GM21390 (cell line): Measurements from ENCODE around the gene PTPRN2.

Experiments
- ATAC-seq: cut with Tn5 transposase; IDR thresholded peaks from one replicate; pipeline ENCODE4 v1.9.1; 2021; ENCODE audit not compliant: unreplicated experiment

PTPRN2 gene

GRCh38 chr7:158558816-158559215 lies 28.8 kb downstream of the PTPRN2 start:
- ATAC-seq, result no peak

DNA sequence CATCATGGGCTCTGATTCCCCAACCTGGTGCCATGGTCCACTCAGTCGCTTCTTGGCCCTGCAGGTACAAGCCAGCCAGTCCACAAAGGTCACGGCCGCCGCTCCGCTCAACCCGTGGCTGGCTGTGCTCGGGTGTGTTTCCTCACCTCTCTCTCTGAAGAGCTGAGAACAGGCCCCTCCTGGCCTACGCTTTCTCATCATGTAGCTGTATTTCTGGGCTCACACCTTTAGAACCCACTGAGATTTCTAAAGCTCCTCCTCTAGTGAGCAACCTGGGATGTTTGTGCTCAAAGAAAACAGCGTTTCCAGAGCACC lies 30.2 kb downstream of the PTPRN2 start:
- ATAC-seq, result no peak

DNA sequence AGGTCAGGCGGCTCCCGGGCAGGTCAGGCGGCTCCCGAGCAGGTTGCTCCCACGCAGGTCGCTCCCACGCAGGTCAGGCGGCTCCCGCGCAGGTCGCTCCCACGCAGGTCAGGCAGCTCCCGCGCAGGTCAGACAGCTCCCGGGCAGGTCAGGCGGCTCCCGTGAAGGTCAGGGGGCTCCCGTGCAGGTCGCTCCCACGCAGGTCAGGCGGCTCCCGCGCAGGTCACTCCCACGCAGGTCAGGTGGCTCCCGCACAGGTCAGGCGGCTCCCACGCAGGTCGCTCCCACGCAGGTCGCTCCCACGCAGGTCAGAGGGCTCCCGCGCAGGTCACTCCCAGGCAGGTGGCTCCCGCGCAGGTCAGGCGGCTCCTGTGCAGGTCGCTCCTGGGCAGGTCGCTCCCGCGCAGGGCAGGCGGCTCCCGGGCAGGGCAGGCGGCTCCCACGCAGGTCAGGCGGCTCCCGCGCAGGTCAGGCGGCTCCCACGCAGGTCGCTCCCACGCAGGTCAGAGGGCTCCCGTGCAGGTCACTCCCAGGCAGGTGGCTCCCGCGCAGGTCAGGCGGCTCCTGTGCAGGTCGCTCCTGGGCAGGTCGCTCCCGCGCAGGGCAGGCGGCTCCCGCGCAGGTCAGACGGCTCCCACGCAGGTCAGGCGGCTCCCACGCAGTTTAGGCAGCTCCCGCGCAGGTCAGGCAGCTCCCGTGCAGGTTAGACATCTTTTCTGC lies 30.7 kb downstream of the PTPRN2 start:
- no peak for ATAC-seq

DNA sequence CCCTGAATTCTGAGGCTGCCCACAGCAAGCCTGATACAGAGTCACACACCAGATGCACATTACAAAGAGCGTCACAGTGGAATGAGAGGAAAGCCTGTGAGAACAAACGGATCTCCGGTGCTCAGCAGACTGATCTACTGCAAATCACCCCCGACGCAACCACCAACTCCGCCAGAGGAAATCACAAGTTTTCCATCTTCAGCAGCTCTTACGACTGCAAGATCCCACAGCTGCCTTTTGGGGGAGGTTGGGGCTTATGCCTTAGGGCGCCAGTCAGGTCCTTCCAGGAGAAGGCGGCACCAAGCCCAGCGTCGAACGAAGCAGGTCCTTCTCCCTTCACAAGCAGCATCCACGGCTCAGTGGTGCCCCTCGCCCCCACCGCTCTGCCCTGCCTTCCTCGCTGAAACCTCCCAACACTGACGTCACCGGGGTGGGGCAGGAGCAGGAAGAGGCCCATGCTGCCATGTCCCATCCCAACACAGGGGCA lies 32.5 kb downstream of the PTPRN2 start:
- no peak for ATAC-seq

DNA sequence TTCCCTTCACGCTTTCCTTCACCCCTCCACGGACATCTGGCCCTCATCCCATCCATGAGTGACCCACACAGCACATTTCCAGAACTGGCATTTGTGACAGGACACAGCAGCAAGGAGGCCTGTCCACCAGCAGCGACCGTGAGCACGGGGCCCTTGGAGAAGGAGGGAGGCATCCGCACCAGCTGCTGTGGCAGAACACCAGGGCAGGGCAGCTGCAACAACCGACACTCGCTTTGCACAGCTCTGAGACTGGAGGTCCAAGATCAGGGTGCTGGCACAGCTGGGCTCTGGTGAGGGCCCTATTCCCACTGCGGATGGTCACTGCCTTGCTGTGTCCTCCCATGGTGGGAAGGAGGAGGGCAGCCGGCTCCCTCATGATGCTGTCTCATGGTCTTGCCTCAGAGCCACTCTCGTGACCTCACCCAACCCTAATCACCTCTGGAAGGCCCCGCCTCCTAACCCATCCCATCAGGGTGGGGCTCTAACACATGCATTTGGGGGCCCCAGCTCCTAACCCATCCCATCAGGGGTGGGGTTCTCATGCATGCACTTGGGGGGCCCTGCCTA lies 36.7 kb downstream of the PTPRN2 start:
- no peak for ATAC-seq

GRCh38 chr7:158550394-158550700 lies 37.3 kb downstream of the PTPRN2 start:
- no peak for ATAC-seq

DNA sequence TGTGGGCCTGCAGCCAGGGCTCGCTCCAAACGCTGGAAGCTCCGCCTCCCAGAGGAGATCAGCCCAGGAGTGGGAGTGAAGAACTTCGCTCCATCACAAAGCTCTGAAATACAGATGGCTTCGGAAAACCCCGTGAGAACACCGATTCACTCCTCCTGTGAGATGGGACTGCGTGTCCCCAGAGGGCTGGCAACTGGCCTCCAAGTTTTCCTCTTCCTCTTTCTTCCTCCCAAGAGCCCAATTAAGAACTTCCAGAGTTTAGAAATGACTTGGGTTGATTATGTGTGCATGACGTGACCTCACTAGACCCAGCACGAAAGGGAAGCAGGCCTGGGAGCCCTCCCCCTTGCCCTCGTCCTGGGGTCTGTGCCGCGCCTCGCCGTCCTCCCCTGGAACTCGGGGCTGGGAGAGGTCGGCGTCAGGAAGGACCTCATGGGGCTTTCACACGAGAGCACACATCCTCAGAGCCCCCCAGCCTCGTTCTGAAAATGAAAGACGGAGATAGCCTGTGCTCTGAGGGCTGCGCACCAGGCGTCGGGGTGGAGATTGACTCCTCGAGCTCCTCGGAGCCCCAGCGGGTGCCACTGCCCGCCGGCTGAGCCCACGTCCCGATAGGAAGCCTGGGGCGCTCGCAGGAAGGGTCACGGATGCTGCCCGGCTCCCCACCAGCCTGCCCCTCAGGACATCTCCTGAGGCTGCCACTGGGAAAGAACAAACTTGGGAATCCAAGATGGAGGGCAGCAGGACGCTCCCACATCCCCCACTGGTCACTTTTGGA lies 37.8 kb downstream of the PTPRN2 start:
- ATAC-seq, result no peak

- no peak for ATAC-seq
These were observed 38.4 kb downstream of the PTPRN2 start for GRCh38 chr7:158549176-158549615.

DNA sequence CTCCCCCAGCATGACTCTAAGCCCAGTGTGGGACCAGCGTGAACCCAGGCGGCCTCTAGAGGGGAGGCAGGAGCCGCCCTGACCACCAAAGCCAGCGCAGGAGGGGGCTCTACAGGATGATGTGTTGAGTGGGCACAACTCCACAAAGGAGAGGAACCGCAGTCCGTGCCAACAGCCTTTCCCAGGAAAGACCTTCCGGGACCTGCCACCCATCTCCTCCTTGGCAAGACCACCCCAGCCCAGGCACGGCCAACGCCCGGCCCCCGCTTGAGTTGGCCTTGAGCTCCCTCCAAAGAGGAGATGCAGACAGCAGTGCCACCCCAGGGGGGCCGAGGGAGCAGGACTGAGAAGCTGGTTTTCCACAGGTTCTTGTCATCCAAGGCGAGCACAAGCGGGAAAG lies 38.9 kb downstream of the PTPRN2 start:
- ATAC-seq, result no peak

DNA sequence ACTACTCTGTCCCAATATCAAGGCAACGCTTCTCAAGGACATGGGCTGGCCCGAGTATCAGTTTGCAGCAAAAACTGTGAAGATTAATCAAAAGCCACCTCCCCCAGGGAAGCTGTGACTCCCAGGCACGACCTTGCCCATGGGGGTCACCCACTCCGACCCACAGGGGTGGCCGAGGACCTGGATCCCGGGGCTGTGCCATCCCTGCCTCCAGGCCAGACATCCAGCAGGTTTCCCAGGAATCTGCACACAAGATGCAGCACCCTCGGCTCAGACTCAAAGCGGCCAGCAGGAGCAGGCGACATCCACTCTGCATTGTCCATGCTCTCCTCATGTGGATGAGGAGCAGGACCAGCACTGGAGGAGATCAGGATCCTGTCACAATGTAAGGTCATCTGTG lies 39.8 kb downstream of the PTPRN2 start:
- ATAC-seq, result no peak

DNA sequence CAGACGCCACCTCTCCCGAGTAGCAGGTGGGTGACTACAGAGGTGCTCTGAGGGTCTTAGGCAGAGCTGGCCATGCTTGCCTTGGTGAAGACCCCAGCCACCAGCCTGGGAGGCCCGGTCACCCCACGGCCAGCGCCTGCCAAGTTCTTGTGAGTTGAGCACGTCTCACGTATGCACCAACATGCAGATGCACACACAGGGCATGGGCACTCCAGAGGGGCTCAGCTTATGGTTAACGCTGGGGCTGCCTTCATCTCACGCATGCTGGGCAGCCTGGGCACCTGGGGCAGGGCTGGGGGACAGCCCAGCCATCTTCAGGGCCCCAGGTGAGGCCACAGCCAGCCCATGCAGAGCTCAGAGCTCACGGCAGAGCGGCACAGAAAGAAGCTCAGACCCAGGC lies 41.0 kb downstream of the PTPRN2 start:
- no peak for ATAC-seq

DNA sequence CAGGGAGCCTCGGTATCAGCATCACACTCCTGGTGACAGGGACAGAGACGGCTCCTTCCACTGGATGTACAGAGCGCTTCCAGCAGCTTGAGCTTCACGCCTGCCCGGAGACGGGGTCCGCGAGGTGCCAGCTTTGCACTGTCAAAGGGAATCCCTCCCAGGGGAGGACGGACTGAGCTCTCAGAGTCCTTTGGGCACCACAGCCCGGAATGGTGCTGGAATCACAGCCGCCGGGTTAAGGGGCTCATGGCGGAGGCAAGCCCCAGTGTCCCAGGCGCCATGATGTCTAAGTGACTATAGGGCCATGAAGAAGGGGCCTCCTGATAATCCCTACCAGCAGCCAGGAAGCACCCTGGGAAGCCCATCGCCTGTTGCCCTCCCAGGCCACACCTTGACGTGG lies 41.4 kb downstream of the PTPRN2 start:
- ATAC-seq, result no peak

DNA sequence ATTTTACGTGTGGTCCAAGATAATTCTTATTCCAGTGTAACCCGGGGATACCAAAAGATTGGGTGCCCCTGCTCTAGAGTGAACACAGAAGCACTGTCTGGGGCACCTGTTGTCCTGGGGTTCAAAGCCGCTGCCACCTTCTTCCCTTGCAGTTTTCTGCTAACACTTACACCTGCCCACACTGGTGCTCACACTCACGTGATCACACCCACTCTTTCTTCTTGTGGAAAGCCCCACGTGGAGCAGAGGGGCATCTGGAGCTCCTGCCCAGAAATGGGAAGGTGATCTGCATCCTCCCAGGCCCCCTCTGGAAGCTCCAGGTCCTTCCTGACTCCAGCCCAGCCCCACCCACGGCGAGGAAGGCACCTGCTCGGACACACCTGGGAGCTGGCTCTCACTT lies 42.9 kb downstream of the PTPRN2 start:
- ATAC-seq, result no peak

GRCh38 chr7:158543840-158544239 lies 43.8 kb downstream of the PTPRN2 start:
- no peak for ATAC-seq

DNA sequence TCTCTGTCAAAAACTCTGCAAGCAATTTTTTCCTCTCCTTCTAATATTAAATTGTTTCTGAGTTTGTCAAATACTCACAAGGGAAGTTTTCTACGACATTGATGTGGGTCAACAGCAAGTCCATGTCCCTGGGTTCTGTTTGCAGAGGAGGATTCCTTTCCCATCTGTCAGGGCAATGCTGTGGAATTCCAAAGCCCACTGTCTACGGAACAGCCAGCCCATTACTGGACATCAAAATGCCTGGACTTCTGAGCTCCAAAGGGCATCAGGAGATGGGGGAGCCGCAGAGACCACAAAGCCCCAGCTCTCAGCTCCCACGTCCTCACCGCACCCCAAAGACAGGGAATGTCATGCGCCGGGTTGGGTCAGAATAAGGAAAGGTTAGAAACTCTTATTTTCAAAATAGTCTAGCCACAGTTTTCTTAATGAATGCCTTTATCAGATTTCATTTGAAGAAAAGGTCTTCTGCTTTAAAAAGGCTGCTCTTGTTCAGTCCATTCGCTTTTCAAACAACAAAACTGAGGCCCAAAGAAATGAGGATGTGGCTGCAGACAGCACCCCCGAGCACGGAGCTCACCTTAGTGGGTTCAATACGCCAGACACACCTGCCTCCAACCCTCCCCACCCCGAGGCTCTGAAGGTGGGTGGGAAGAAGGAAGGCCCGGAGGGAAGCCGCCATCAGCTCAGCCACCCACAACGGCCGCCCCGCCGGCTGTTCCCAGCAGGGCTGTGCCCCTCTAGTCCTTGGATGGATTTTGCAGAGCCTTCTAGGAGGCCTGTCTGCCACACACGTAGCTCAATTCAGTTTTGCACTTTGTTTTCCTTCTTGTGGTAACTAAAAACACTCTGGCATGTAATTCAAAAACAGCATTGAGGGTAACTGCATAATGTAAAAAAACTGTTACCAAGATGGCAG lies 44.7 kb downstream of the PTPRN2 start:
- no peak for ATAC-seq

DNA sequence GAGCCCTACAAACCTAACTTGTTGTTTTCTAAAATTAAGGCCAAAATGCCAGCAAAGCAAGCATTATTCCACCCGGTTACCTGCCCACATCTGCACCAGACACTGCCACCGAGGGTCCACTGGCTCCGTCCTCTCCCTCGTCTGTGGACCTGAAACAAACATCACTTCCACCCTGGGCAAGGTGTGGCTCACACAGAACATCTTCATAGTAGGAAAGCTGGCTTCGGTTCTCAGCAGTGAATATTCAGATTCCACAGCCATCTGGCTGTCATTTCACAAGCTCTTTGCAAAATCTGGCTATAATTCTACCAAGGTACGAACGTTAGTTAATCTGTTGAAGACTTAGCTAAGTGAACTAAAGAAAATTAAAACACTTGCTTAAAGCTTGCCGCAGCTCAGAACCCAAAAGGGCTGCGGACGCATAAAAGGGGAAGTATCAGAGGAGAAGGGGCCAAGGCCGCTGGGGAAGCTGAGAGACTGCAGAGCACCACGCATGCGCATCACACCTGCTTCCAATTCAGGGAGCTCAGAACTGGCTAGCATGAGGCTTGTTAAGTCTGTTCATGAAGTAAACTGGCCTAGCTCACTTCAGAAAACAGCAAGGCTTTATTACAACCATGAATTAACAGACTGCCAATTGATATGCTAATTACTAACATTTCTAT lies 46.1 kb downstream of the PTPRN2 start:
- ATAC-seq, result peak; percentile 75

DNA sequence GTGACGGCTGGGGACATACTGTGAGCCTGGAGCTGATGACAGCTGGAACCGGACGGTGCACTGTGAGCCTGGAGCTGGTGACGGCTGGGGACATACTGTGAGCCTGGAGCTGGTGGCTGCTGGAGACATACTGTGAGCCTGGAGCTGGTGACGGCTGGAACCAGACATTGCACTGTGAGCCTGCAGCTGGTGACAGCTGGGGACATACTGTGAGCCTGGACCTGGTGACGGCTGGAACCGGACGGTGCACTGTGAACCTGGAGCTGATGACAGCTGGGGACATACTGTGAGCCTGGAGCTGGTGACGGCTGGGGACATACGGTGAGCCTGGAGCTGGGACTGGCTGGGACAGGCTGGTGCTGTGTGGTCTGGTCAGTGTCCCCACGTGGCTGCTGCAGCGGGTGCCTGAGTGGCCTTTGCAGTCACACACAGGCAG lies 47.9 kb downstream of the PTPRN2 start:
- ATAC-seq, result no peak

DNA sequence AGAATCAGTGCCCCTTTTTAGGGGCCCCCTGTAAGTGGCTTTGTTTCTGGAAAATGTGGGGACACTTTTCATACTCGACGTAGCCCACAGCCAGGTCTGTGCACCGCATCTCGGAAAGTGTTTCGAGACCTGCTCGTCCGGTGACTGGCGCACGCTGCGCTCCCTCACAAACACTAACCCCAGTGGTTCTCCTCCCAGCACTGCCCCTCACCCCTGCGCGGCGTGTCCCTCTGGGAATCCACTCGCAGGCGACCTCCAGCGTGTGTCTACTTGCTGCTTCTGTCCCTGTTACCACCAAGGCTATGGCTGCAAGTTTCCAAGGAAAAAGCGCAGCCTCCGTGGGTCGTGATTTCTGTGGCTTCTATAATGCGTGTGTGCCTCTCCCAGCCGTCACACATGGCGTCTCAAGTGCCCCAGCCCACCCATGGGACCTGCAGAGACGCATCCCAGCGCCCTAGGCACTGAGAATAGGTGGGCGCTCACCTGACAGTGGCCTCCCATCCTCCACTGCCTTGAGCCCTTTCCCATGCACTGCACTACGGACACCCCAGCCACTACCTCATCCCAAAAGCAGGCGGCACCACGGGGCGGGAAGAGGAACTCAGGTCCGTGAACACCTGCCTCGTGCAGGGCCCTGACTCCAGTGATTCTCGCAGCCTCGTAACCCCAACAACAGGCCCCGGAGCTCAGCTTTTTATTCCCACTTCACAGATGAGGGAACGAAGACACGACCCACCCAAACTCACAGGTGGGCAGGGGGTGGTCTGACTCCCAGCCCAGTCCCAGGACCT lies 49.3 kb downstream of the PTPRN2 start:
- ATAC-seq, result no peak

DNA sequence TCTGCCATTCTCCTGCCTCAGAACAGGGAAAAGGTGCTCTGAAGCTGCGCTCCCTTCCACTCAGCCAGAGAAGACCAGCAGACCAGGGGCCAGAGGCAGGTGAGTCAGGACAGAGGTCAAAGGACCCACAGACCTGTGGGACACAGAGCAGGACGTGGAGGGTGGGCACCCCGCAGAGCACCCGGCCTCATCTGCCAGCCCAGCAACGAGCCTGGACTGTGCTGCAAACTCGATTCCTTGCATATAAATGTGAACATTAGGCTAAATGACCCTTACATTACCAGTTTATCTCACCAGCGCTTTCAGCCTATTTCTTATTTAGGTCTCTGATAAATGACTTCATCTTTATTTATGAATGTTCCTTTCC lies 50.1 kb downstream of the PTPRN2 start:
- no peak for ATAC-seq

GRCh38 chr7:158536871-158537515 lies 50.6 kb downstream of the PTPRN2 start:
- ATAC-seq, result no peak
